ENCODE measurements around the gene SMIM7. TPM values are rescaled to one million over a fixed set of nuclear protein-coding genes. Genes with fewer than 3 reads are reported as not detected.

SMIM7 gene
- polyA plus RNA-seq, 5 donors: 90.5 to 106 (median 100) TPM

- DNase-seq: no peak
Observed at GRCh38 chr19:16625163-16625958, 34.6 kb downstream of the SMIM7 start.

GRCh38 chr19:16624236-16624635 is 35.7 kb downstream of the SMIM7 start:
- DNase-seq: no peak

GRCh38 chr19:16623576-16623975 is 36.4 kb downstream of the SMIM7 start:
- no peak for DNase-seq

GRCh38 chr19:16623066-16623465 is 36.9 kb downstream of the SMIM7 start:
- DNase-seq: no peak

- DNase-seq: no peak
Observed at GRCh38 chr19:16621165-16621800, 38.7 kb downstream of the SMIM7 start.

- no peak for DNase-seq
Observed at GRCh38 chr19:16620584-16620983, 39.4 kb downstream of the SMIM7 start.

- no peak for DNase-seq
Observed at GRCh38 chr19:16620018-16620417, 39.9 kb downstream of the SMIM7 start.

GRCh38 chr19:16619457-16619856 is 40.5 kb downstream of the SMIM7 start:
- DNase-seq: no peak

GRCh38 chr19:16618248-16618647 is 41.7 kb downstream of the SMIM7 start:
- no peak for DNase-seq

- DNase-seq: no peak
Observed at GRCh38 chr19:16615808-16616207, 44.1 kb downstream of the SMIM7 start.

GRCh38 chr19:16614941-16615340 is 45.0 kb downstream of the SMIM7 start:
- no peak for DNase-seq

GRCh38 chr19:16613841-16614240 is 46.1 kb downstream of the SMIM7 start:
- no peak for DNase-seq

GRCh38 chr19:16612636-16613035 is 47.3 kb downstream of the SMIM7 start:
- DNase-seq: no peak

GRCh38 chr19:16611121-16611520 is 48.8 kb downstream of the SMIM7 start:
- DNase-seq: no peak

GRCh38 chr19:16609511-16610200 is 50.3 kb downstream of the SMIM7 start:
- DNase-seq: no peak

GRCh38 chr19:16608290-16608739 is 51.6 kb downstream of the SMIM7 start:
- DNase-seq: no peak

GRCh38 chr19:16607819-16608218 is 52.1 kb downstream of the SMIM7 start:
- no peak for DNase-seq

- no peak for DNase-seq
Observed at GRCh38 chr19:16605553-16605994, 54.4 kb downstream of the SMIM7 start.

GRCh38 chr19:16605115-16605514 is 54.8 kb downstream of the SMIM7 start:
- DNase-seq: no peak

- DNase-seq: no peak
Observed at GRCh38 chr19:16604615-16605014, 55.3 kb downstream of the SMIM7 start.

- DNase-seq: no peak
Observed at GRCh38 chr19:16603090-16603489, 56.9 kb downstream of the SMIM7 start.

GRCh38 chr19:16601378-16602052 is 58.4 kb downstream of the SMIM7 start:
- DNase-seq: no peak
